Activated naive CD8-positive, alpha-beta T cell treated with anti-CD3 and anti-CD28 coated beads, Interleukin-2, amount 10 ng/mL, durations not matched to agents 7 days and 5 days (primary cell): ENCODE data around the gene SPTB. TPM values are rescaled to one million over a fixed set of nuclear protein-coding genes. Genes with fewer than 3 reads are reported as not detected.

Experiments
- ATAC-seq: fragments of 150-1000 bp; cut with Tn5 transposase; one replicate; pipeline ENCODE4 v1.10.0; 2021; ENCODE audit warnings: low read depth, moderate library complexity
- POLR2A ChIA-PET: fragments of 350-600 bp; sonication (Branson Sonifier 250); formaldehyde crosslinking; loops from one replicate; lab custom pipeline; 2021; ENCODE audit warnings: antibody characterized with exemption; lab: Charles Lee
- DNase-seq: peaks from one replicate; pipeline ENCODE4 v3.0.0; 2021
- H3K27ac Mint-ChIP-seq: one replicate; pipeline ENCODE4 v1.8.0; 2022; ENCODE audit warnings: mild to moderate bottlenecking, mixed read lengths
- H3K27me3 Mint-ChIP-seq: one replicate; pipeline ENCODE4 v1.8.0; 2022; ENCODE audit warnings: mild to moderate bottlenecking, moderate library complexity, mixed read lengths
- H3K36me3 Mint-ChIP-seq: one replicate; pipeline ENCODE4 v1.8.0; 2021; ENCODE audit warnings: mild to moderate bottlenecking, mixed read lengths
- H3K4me1 Mint-ChIP-seq: one replicate; pipeline ENCODE4 v1.8.0; 2021; ENCODE audit warnings: mixed read lengths
- H3K4me3 Mint-ChIP-seq: one replicate; pipeline ENCODE4 v1.8.0; 2022; ENCODE audit warnings: mild to moderate bottlenecking, moderate library complexity, mixed read lengths
- H3K9me3 Mint-ChIP-seq: one replicate; pipeline ENCODE4 v1.8.0; 2021; ENCODE audit warnings: mixed read lengths
- total RNA-seq, 2 experiments: library from RNA; stranded (reverse); gene quantifications; one replicate each; pipeline ENCODE4 v1.2.3, GENCODE V29; 2021

SPTB gene
- total RNA-seq, 2 experiments from 2014 or later, result not detected

DNA sequence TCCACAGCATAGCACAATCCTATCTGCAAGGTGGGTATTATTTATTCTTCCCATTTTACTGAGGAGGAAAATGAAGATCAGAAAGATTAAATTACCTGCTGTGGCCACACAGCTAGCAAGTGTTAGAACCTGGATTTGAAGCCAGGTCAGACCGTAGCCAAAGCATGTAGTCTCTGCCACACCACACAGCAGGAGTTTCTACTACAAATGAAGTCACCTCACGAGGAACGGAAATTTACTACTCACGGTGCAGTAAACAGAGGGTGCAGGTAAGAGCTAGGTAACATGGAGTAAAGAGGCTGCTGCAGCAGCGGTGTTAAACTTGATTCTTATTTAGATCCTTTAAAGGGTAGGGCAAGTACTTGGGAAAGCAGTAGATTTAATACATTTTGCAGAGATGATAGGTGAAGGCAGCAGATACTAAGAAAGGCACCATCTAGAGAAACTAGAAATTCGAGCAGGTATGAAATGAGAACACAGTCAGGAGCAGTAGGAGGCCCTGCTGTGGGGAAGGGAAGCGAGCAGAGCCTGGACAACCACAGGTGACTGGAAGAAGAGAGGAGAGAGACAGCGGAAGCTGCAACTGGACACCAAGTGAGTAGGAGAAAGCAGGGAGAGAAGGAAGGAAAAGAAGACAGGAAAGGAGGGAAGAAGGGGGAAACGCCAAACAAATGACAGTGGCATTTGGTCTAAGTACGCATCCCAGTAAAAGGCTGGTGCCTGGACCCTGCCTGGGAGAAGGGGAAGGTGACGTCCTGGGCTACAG is 21.5 kb downstream of the SPTB start:
- POLR2A ChIA-PET, result no interaction called here
- peaks cover 33% of the 10 kb centered on the region for H3K27me3 Mint-ChIP-seq
- H3K4me1 Mint-ChIP-seq, result peaks cover 2% of the 10 kb centered on the region
- H3K36me3 Mint-ChIP-seq, result no peaks in the 10 kb centered on the region
- ATAC-seq (no peak), DNase-seq (no peak)
- H3K9me3 Mint-ChIP-seq, result no peaks in the 10 kb centered on the region
- H3K4me3 Mint-ChIP-seq, result no peak overlapping the region
- H3K27ac Mint-ChIP-seq, result no peak overlapping the region

- Mint-ChIP-seq H3K27ac (no peak overlapping the region), H3K36me3 (no peaks in the 10 kb centered on the region), H3K4me3 (no peak overlapping the region), H3K9me3 (no peaks in the 10 kb centered on the region), H3K27me3 (peaks cover 31% of the 10 kb centered on the region), H3K4me1 (peaks cover 2% of the 10 kb centered on the region)
- POLR2A ChIA-PET, result interaction anchor here (0.7 kb wide), 1 partner anchor 1367 kb away, joined by 3 read pairs; no protein-coding TSS in a partner anchor
- no peak for DNase-seq
- ATAC-seq, result no peak
Measured at GRCh38 chr14:64856529-64857445, 22.9 kb downstream of the SPTB start.

DNA sequence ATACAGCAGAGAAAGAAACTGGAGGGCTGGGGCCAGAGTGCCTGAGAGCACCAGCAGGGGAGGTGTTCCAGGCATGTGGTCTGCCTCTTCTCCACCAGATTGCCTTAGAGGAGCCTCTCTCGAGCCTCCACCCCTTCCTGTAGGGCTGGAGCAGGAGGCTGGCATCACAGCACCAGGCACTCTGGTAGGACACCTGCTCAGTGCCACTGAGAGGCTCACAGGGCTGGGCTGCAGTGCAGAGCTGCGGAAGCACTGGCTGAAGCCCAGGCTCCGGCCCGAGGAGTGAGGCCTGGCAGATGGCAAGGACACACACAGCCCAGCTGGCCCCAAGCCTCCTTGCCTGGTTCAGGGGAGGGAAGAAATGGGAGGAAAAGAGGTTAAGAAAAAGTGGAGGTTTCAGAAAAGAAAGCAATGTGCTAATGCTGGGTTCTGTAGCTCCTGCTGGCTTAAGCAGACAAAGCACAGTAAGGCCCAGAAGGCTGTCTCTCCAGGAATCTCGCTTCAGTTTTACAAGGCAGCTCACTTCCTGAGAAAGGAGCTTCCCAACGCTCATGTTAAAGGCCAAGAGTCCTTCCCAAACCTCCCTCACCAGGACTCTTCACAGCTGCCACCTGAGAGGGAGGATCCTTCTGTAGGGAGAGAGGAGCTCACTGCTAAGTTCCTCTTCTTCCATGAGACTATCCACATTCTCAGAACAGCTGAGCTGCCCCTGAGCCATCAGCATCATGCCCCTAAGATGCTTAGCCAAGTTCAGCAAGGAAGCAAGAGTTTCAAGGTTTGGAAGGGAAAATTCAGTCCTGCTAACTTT is 23.8 kb downstream of the SPTB start:
- POLR2A ChIA-PET, result no interaction called here
- Mint-ChIP-seq H3K27ac (no peak overlapping the region), H3K4me1 (peaks cover 2% of the 10 kb centered on the region), H3K36me3 (no peaks in the 10 kb centered on the region), H3K27me3 (peaks cover 29% of the 10 kb centered on the region), H3K9me3 (no peaks in the 10 kb centered on the region), H3K4me3 (no peak overlapping the region)
- no peak for DNase-seq
- no peak for ATAC-seq

- Mint-ChIP-seq H3K9me3 (no peaks in the 10 kb centered on the region), H3K4me3 (no peak overlapping the region), H3K27me3 (peaks cover 30% of the 10 kb centered on the region), H3K4me1 (peaks cover 5% of the 10 kb centered on the region), H3K27ac (no peak overlapping the region), H3K36me3 (no peaks in the 10 kb centered on the region)
- POLR2A ChIA-PET, result no interaction called here
- ATAC-seq (no peak), DNase-seq (no peak)
Measured at GRCh38 chr14:64850369-64851137, 29.2 kb downstream of the SPTB start.

- DNase-seq (no peak), ATAC-seq (no peak)
- peaks cover 4% of the 10 kb centered on the region for H3K4me1 Mint-ChIP-seq
- H3K36me3 Mint-ChIP-seq, result no peaks in the 10 kb centered on the region
- H3K9me3 Mint-ChIP-seq, result no peaks in the 10 kb centered on the region
- POLR2A ChIA-PET, result no interaction called here
- peaks cover 32% of the 10 kb centered on the region for H3K27me3 Mint-ChIP-seq
- no peak overlapping the region for H3K27ac Mint-ChIP-seq
- no peak overlapping the region for H3K4me3 Mint-ChIP-seq
Measured at GRCh38 chr14:64849940-64850339, 29.8 kb downstream of the SPTB start.

DNA sequence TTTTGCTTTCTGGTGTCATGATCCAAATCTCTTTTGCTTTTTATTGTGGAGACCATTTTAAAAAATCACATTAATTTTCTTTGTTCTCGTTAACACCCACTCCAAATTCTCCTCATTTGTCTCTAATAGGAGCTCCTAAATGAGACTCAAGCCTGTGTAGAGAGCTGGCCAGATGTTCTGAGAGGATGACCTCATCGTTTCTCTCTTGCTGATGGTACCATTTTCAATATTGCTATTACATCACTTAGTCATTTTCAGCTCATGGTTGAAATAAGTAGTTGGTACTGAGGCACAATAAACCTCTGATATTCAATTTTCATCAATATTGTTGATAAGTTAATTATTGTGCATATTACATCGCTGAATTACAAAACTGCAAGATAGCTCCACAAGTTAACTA is 31.5 kb downstream of the SPTB start:
- Mint-ChIP-seq H3K4me1 (peaks cover 3% of the 10 kb centered on the region), H3K9me3 (no peaks in the 10 kb centered on the region), H3K27ac (no peak overlapping the region), H3K36me3 (no peaks in the 10 kb centered on the region), H3K27me3 (peaks cover 46% of the 10 kb centered on the region), H3K4me3 (no peak overlapping the region)
- DNase-seq (no peak), ATAC-seq (no peak)
- POLR2A ChIA-PET, result no interaction called here

GRCh38 chr14:64846319-64846718 is 33.4 kb downstream of the SPTB start:
- POLR2A ChIA-PET, result no interaction called here
- peaks cover 3% of the 10 kb centered on the region for H3K4me1 Mint-ChIP-seq
- no peak overlapping the region for H3K4me3 Mint-ChIP-seq
- H3K27me3 Mint-ChIP-seq, result peaks cover 50% of the 10 kb centered on the region
- DNase-seq, result no peak
- H3K9me3 Mint-ChIP-seq, result no peaks in the 10 kb centered on the region
- no peak for ATAC-seq
- no peaks in the 10 kb centered on the region for H3K36me3 Mint-ChIP-seq
- no peak overlapping the region for H3K27ac Mint-ChIP-seq

DNA sequence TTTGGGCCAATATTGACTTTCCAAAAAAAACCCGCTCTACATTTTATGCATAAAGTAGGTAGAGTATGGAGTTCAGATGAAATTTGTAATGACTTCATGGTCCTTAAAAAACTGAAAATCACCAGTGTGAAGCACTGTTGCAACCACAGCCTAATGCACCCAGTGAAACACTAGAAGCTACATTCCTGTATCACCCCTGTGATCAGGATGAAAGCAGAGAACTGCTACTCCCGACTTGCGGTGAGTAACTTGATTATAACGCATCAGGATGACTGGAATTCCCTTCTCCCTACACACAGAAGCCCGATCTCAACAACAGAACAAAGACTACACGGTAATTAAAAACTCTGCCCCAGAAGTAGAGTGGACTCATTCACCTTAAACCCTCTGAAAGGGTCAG is 33.8 kb downstream of the SPTB start:
- Mint-ChIP-seq H3K27ac (no peak overlapping the region), H3K27me3 (peaks cover 53% of the 10 kb centered on the region), H3K4me1 (peaks cover 3% of the 10 kb centered on the region), H3K36me3 (no peaks in the 10 kb centered on the region), H3K4me3 (no peak overlapping the region), H3K9me3 (no peaks in the 10 kb centered on the region)
- ATAC-seq, result no peak
- POLR2A ChIA-PET, result no interaction called here
- no peak for DNase-seq

- H3K4me1 Mint-ChIP-seq, result peaks cover 3% of the 10 kb centered on the region
- H3K27ac Mint-ChIP-seq, result no peak overlapping the region
- no peaks in the 10 kb centered on the region for H3K9me3 Mint-ChIP-seq
- no peak for DNase-seq
- ATAC-seq, result no peak
- peaks cover 47% of the 10 kb centered on the region for H3K27me3 Mint-ChIP-seq
- POLR2A ChIA-PET, result no interaction called here
- H3K4me3 Mint-ChIP-seq, result no peak overlapping the region
- H3K36me3 Mint-ChIP-seq, result no peaks in the 10 kb centered on the region
Measured at GRCh38 chr14:64844969-64845536, 34.7 kb downstream of the SPTB start.

DNA sequence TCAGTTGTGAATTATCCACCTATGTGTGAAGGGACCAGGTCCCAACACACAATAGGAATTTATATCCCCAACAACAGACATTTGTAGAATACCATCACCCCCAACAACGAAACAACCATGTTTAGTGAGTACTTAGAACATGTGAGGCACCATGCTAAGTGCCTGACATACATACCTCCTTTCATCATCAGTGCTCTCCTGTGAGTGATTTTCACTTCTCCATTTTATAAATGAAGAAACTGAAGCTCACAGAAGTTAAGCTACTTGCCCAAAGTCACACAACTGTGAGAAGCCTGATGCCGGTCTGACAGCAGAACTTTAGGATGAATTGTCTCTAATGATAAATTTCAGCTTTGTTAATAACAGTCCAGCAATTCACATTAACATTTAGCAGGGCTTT is 35.4 kb downstream of the SPTB start:
- Mint-ChIP-seq H3K27me3 (peaks cover 47% of the 10 kb centered on the region), H3K27ac (no peak overlapping the region), H3K36me3 (no peaks in the 10 kb centered on the region), H3K4me3 (no peak overlapping the region), H3K4me1 (peaks cover 3% of the 10 kb centered on the region), H3K9me3 (no peaks in the 10 kb centered on the region)
- POLR2A ChIA-PET, result no interaction called here
- no peak for DNase-seq
- ATAC-seq, result no peak

- no peak for DNase-seq
- no peaks in the 10 kb centered on the region for H3K9me3 Mint-ChIP-seq
- POLR2A ChIA-PET, result no interaction called here
- H3K27me3 Mint-ChIP-seq, result peaks cover 47% of the 10 kb centered on the region
- H3K4me3 Mint-ChIP-seq, result no peak overlapping the region
- H3K27ac Mint-ChIP-seq, result no peak overlapping the region
- no peak for ATAC-seq
- H3K36me3 Mint-ChIP-seq, result no peaks in the 10 kb centered on the region
- H3K4me1 Mint-ChIP-seq, result peaks cover 3% of the 10 kb centered on the region
Measured at GRCh38 chr14:64843548-64843947, 36.2 kb downstream of the SPTB start.
